AG04449 (cell line): ENCODE measurements around the gene SV2C.

Experiments
- CTCF ChIA-PET: fragments of 350-600 bp; formaldehyde crosslinking; extraction: SDS; loops from one replicate; lab custom pipeline; 2021; ENCODE audit warnings: antibody characterized with exemption; lab: Yijun Ruan, JAX
- POLR2A ChIA-PET: fragments of 400-600, 350-600 bp; formaldehyde crosslinking; extraction: SDS; loops from one replicate; lab custom pipeline; 2020; ENCODE audit warnings: antibody characterized with exemption, inconsistent platforms; lab: Yijun Ruan, JAX
- DNase-seq: peaks from one replicate; pipeline ENCODE4 v3.0.0-alpha.2; 2010; ENCODE audit warnings: low read depth, low spot score
- H3K4me3 ChIP-seq: 2 replicates; pipeline ENCODE4 v1.5.1; 2011; ENCODE audit warnings: low read depth, mild to moderate bottlenecking, control low read depth, low read length
- CTCF ChIP-seq: IDR thresholded peaks from one replicate; pipeline ENCODE4 v1.5.1; 2011; ENCODE audit warnings: mild to moderate bottlenecking, moderate library complexity, low read length, control low read depth, inconsistent platforms; ENCODE audit not compliant: insufficient read depth; ENCODE audit errors: missing control alignments

Gene SV2C

DNA sequence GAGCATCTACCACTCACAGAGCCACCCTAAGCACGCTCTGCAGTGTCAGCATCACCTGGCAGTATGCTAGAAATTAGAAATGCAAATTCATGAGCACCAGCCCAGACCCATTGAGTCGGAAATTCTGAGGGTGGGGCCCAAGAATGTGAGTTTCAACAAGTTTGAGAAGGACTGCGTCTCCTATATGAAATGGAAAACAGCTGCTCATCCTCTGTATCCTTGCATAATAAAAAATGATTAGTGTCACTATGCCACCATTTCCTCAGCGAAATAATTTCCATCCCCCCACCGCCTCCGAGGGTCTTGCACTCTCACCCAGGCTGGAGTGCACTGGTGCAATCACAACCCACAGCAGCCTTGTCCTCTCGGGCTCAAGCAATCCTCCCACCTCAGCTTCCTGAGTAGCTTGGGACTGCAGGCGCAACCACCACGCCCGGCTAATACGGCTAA lies 318.6 kb downstream of the SV2C start:
- POLR2A ChIA-PET: no interaction called here
- no peak for TF ChIP-seq CTCF
- CTCF ChIA-PET: no interaction called here
- H3K4me3 ChIP-seq: no peak overlapping the region
- DNase-seq: no peak

DNA sequence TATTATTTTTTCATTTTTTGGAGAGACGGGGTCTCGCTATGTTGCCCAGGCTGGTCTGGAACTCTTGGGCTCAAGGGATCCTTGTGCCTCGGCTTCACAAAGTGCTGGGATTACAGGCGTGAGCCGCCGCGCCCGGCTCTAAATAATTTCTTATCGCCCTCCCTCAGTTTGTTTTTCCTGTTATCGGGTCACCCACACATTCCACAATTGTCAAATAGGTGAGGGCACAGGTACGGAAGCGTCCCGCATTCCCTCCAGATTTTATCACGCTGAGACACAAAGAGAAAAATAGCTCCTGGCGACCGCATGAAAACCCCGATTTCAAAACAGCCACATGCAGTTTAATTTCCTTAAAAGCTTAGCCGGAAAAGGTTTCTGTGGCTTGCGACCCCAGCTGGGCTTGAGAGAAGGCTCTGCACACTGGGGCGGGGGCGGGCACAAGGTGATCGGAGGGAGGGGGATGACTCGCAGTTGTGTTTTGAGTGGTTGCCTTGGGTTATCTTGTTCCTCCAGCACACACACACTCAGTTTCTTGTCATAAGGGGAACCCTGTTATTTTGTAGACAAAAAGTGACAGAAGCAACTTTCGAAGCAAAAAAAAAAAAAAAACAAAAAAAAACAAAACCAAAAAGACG lies 319.2 kb downstream of the SV2C start:
- CTCF ChIA-PET: no interaction called here
- POLR2A ChIA-PET: no interaction called here
- H3K4me3 ChIP-seq: peak overlapping the region; percentile 60
- TF ChIP-seq CTCF: no peak
- no peak for DNase-seq

- TF ChIP-seq CTCF: peak; percentile 74
- DNase-seq: no peak
- H3K4me3 ChIP-seq: peak within 1 kb of the TSS; percentile 60
- ChIA-PET CTCF (no interaction called here), POLR2A (no interaction called here)
Observed at GRCh38 chr5:76402886-76403765, 319.9 kb downstream of the SV2C start, which contains the start of gene IQGAP2. IQGAP2 (plus strand) TSS chr5:76403285; CDS start chr5:76403546, 261 bp downstream.
